NB4 (cell line): ENCODE results near the gene TPR.

Experiments used
- DNase-seq: peaks from one replicate; pipeline ENCODE4 v3.0.0; 2010; ENCODE audit warnings: low read depth
- H3K4me3 ChIP-seq: one replicate; pipeline ENCODE4 v1.5.1; 2011; ENCODE audit warnings: mild to moderate bottlenecking, low read depth, low read length, moderate library complexity
- MYC ChIP-seq: IDR thresholded peaks from 2 replicates; pipeline ENCODE4 v1.6.1; 2011; ENCODE audit warnings: low read depth, low read length
- POLR2A ChIP-seq: IDR thresholded peaks from 2 replicates; pipeline ENCODE4 v1.6.1; 2011; ENCODE audit warnings: mild to moderate bottlenecking; ENCODE audit not compliant: insufficient read length; ENCODE audit errors: extremely low read depth
- TF ChIP-seq, protein P1 (sequence below): IDR thresholded peaks from one replicate; pipeline ENCODE4 v1.5.1; 2012; ENCODE audit warnings: low read depth, low read length
- TF ChIP-seq, protein P2 (sequence below): IDR thresholded peaks from 2 replicates; pipeline ENCODE4 v1.6.1; 2011; ENCODE audit warnings: low read depth, low read length

The TPR gene

DNA sequence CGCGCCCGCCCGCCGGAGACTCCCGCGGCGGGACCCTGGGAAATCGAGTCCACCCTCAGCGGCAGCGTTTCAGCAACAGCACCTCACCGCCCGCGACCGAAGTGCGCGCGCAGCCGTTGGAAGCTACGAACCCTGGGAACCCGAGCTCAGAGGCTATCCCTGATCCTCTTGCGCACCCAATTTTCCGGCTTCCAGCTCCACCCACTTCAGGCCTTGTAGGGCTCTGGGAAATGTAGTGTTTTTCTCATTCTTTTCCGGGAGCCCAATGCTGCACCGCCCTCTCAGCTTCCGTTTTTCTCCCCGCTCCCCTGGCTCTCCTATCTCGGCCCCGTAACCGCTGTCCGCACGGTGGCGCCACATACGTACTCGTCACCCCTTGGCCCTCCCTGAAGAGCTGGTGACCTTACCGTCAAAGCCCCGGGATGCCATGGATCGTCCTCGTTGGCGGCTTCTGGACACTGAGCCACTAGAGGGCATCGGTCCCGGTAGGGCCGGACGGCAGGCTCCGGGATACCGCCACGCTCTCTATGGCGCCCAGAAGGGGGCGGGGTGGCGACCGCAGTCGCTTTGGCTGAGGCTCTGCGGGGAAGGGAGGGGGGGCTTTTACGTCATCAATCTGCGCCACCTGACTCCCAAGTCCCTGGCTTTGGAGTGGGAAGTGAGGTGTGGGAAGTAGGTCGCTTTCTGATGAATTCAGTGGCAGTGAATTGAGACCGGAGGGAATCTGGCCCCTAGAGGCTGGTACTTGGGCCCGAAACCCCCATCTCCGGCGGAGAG lies at the start of gene TPR, which contains the start of gene ODR4:
Gene TPR, minus strand, starts transcription at position 102 of the 777 bp plus-strand sequence. CDS start 225 bp downstream, outside the sequence.
Gene ODR4, plus strand, starts transcription at position 687 of the 777 bp plus-strand sequence. CDS start 3,948 bp downstream, outside the sequence.
- TF ChIP-seq MYC (no peak; the same call in 1 of the 2 replicates), POLR2A (peak; percentile 71)
- TF ChIP-seq, protein P1, sequence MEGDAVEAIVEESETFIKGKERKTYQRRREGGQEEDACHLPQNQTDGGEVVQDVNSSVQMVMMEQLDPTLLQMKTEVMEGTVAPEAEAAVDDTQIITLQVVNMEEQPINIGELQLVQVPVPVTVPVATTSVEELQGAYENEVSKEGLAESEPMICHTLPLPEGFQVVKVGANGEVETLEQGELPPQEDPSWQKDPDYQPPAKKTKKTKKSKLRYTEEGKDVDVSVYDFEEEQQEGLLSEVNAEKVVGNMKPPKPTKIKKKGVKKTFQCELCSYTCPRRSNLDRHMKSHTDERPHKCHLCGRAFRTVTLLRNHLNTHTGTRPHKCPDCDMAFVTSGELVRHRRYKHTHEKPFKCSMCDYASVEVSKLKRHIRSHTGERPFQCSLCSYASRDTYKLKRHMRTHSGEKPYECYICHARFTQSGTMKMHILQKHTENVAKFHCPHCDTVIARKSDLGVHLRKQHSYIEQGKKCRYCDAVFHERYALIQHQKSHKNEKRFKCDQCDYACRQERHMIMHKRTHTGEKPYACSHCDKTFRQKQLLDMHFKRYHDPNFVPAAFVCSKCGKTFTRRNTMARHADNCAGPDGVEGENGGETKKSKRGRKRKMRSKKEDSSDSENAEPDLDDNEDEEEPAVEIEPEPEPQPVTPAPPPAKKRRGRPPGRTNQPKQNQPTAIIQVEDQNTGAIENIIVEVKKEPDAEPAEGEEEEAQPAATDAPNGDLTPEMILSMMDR = peak; percentile 77
- TF ChIP-seq, protein P2, sequence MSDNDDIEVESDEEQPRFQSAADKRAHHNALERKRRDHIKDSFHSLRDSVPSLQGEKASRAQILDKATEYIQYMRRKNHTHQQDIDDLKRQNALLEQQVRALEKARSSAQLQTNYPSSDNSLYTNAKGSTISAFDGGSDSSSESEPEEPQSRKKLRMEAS = peak; percentile 22
- peak; percentile 98 for DNase-seq
- H3K4me3 ChIP-seq = peak within 1 kb of the TSS; percentile 78

DNA sequence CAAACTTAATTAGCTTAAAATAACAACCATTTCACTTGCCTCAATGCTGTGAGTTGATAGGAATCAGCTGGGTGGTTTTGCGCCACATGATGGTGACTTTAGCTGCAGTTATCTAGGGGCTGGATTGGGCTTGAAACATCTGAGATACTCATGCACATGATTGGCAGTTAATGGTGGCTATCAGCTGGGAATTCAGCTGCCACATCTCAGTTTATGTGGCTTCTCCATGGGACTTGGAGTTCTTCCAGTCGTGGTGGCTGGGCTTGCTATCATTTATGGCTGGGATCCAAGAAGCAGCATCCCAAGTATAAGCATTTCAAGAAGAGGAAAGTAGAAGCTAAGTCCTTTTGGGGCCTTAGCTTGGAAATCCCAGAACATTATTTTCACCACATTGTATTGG lies 49.5 kb upstream of the TPR start:
- TF ChIP-seq, protein P2 = no peak
- TF ChIP-seq MYC (no peak), POLR2A (no peak)
- TF ChIP-seq, protein P1 = no peak
- H3K4me3 ChIP-seq = no peak overlapping the region
- no peak for DNase-seq

DNA sequence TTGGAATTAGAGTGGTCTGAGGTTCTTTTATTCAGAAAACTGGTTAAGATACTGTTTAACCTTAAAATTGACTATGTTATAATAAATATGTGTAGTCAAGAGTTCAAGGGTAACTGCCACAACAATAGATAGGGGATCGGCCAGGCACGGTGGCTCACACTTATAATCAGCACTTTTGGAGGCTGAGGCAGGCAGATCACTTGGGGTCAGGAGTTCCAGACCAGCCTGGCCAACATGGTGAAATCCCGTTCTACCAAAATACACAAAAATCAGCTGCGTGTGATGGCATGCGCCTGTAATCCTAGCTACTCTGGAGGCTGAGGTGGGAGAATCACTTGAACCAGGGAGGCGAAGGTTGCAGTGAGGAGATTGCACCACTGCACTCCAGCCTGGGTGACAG lies 46.4 kb upstream of the TPR start:
- no peak for DNase-seq
- H3K4me3 ChIP-seq = no peak overlapping the region
- TF ChIP-seq MYC (no peak), POLR2A (no peak)
- TF ChIP-seq, protein P1 = no peak
- TF ChIP-seq, protein P2 = no peak

DNA sequence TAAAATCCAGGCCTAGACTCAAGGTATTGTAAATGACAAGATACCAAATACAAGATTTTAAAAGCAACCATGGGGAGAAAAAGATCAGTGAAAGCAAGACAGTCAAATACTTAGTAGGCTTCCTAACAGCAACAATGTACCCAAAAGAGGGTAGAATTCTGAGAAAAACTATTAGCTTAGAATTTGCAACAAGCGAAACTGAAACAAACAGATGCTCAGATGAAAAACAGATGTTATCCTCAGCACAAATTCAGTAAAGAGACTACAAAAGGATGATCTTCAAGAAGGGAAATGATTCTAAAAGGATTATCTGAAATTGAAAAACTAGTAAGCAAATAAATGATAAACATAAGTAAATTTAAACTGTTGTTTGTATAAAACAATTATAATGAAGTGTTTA lies 45.9 kb upstream of the TPR start:
- no peak for DNase-seq
- no peak overlapping the region for H3K4me3 ChIP-seq
- no peak for TF ChIP-seq MYC
- TF ChIP-seq, protein P2 = no peak
- TF ChIP-seq, protein P1 = no peak
- TF ChIP-seq POLR2A = no peak

DNA sequence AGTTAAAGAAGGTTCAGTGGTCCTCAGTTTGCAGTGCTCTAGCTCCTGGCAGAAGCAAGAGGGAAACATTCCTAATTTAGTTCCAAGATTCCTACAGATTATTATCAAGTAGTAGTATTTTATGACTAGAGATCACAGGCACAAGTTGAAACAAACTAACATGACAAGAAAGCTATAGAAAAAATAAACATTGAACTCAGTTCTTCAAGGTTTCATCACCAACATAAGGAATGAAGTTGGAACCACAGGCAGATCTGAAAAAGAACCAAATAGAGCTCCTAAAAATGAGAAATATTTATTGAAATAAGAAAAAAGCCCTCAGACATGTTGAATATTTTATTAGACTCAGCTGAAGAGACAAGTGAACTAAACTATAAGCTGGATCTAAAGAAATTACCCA lies 45.3 kb upstream of the TPR start:
- TF ChIP-seq, protein P2 = no peak
- TF ChIP-seq, protein P1 = no peak
- no peak for TF ChIP-seq MYC
- TF ChIP-seq POLR2A = no peak
- DNase-seq = no peak
- no peak overlapping the region for H3K4me3 ChIP-seq
